ENCODE data around the gene ENTHD1. TPM values are rescaled to one million over a fixed set of nuclear protein-coding genes. Genes with fewer than 3 reads are reported as not detected.
"Not testable (repeated sequence)": the region's sequence is repeated elsewhere in the genome, so short reads cannot be mapped to it uniquely, and the experiment has no call there.

Gene ENTHD1
- total and polyA plus RNA-seq, 2 of the 8 experiments (the other 6 are each of a cell fraction or from before 2014, with no cell fraction given), result not detected

GRCh38 chr22:39846539-39846938 is 47.0 kb downstream of the ENTHD1 start:
- 100% methylated on average over 1 of the region's 1 CpG; no CpG with 5 or more reads in 1 of the 2 experiments for WGBS, 2 experiments (ENCODE audit: extremely low coverage in 1 of 2, insufficient coverage in 1 of 2, insufficient read length in 1 of 2, insufficient replicate concordance in 2 of 2, low coverage in 1 of 2, low lambda C conversion rate in 2 of 2, missing lambda C conversion rate in 1 of 2)
- not testable (repeated sequence) for H2BK12ac ChIP-seq (ENCODE audit: low read depth, low read length)

More at GRCh38 chr22:39846539-39846938, 47.0 kb downstream of the ENTHD1 start:
- H3K9ac ChIP-seq (replicated peaks in 1 of 4; ENCODE audit: extremely low read depth in 1 of 4, low read depth in 3 of 4, low read length in 3 of 4); H2BK15ac ChIP-seq (ENCODE audit: low read length); H3K9me3 ChIP-seq (ENCODE audit: insufficient read depth in 2 of 2, low read depth in 1 of 2, low read length in 1 of 2); H3K27ac ChIP-seq (ENCODE audit: low read depth, low read length); H3K79me1 ChIP-seq (ENCODE audit: low read depth, low read length); DNase-seq (ENCODE audit: low read depth in 1 of 2, low spot score in 2 of 2); CTCF ChIA-PET (ENCODE audit: partially characterized antibody); H3K18ac ChIP-seq (ENCODE audit: extremely low read depth, low read length); H3K23ac ChIP-seq (ENCODE audit: insufficient read length); H3K14ac ChIP-seq (ENCODE audit: insufficient read length); H3K4me3 ChIP-seq (ENCODE audit: extremely low read depth in 1 of 4, insufficient read depth in 2 of 4, low read depth in 3 of 4, low read length in 4 of 4); H3K56ac ChIP-seq (replicated peaks; ENCODE audit: insufficient read length, low read depth, low read length); H2BK20ac ChIP-seq (ENCODE audit: low read length); H2BK120ac ChIP-seq (replicated peaks; ENCODE audit: low read depth, low read length); H2AK5ac ChIP-seq (ENCODE audit: low read depth, low read length); H4K91ac ChIP-seq (replicated peaks; ENCODE audit: insufficient read length, low read length); H4K20me1 ChIP-seq (replicated peaks in 1 of 2; ENCODE audit: control insufficient read depth in 1 of 2, insufficient read depth in 2 of 2, low read length in 2 of 2); FAIRE-seq; H3K23me2 ChIP-seq (ENCODE audit: low read depth, low read length); H3K4me1 ChIP-seq (replicated peaks in 1 of 4; ENCODE audit: control insufficient read depth in 3 of 4, insufficient read depth in 4 of 4, low read length in 3 of 4); H3K4ac ChIP-seq (replicated peaks; ENCODE audit: insufficient read length, low read depth, low read length); H3K4me2 ChIP-seq (ENCODE audit: insufficient read depth in 1 of 2, low read depth in 2 of 2, low read length in 2 of 2); H2AFZ ChIP-seq (ENCODE audit: low read length); H3K27me3 ChIP-seq (replicated peaks in 1 of 4; ENCODE audit: control insufficient read depth in 3 of 4, extremely low read depth in 1 of 4, insufficient read depth in 3 of 4, low read length in 3 of 4); H2BK5ac ChIP-seq (ENCODE audit: low read depth, low read length); H3K36me3 ChIP-seq (ENCODE audit: control insufficient read depth in 2 of 4, insufficient read depth in 4 of 4, low read length in 3 of 4); POLR2A ChIA-PET (ENCODE audit: partially characterized antibody); H4K5ac ChIP-seq (ENCODE audit: insufficient read length, low read depth, low read length); H4K8ac ChIP-seq (ENCODE audit: extremely low read depth, insufficient read depth, low read length); H3K79me2 ChIP-seq (ENCODE audit: control insufficient read depth in 1 of 2, insufficient read depth in 2 of 2, low read length in 2 of 2): not testable (repeated sequence)

Data from H1 (cell line).